Neural crest cell (in vitro differentiated cells): ENCODE data around the gene VPS26A. TPM values are rescaled to one million over a fixed set of nuclear protein-coding genes. Genes with fewer than 3 reads are reported as not detected.

ENCODE experiments used
- DNase-seq: peaks from one replicate; pipeline ENCODE4 v3.0.0; 2021; ENCODE audit warnings: low read depth, mixed read lengths, low spot score
- H3K27ac Mint-ChIP-seq: one replicate; pipeline ENCODE4 v1.8.0; 2021; ENCODE audit warnings: mild to moderate bottlenecking, mixed read lengths; ENCODE audit not compliant: unreplicated experiment
- H3K27me3 Mint-ChIP-seq: 2 replicates; pipeline ENCODE4 v1.8.0; 2021; ENCODE audit warnings: low read depth, mild to moderate bottlenecking, mixed read lengths
- H3K36me3 Mint-ChIP-seq: 2 replicates; pipeline ENCODE4 v1.8.0; 2021; ENCODE audit warnings: low read depth, mild to moderate bottlenecking, mixed read lengths
- H3K4me1 Mint-ChIP-seq: 2 replicates; pipeline ENCODE4 v1.8.0; 2021; ENCODE audit warnings: mixed read lengths
- H3K4me3 Mint-ChIP-seq: one replicate; pipeline ENCODE4 v1.8.0; 2021; ENCODE audit warnings: mild to moderate bottlenecking, mixed read lengths
- H3K9me3 Mint-ChIP-seq: 2 replicates; pipeline ENCODE4 v1.8.0; 2021; ENCODE audit warnings: mixed read lengths
- CTCF ChIP-seq: fragments of 200-600 bp; sonication (generic); conservative IDR thresholded peaks from 2 replicates; pipeline ENCODE4 v1.5.0; 2021; ENCODE audit warnings: antibody characterized with exemption, mild to moderate bottlenecking
- total RNA-seq: library from RNA; stranded (reverse); gene quantifications from 2 replicates; pipeline ENCODE4 v1.2.1, GENCODE V29; 2021

Gene VPS26A
- total RNA-seq, 1 donor from 2014 or later: 63.2 TPM

GRCh38 chr10:69142983-69143382 is 19.0 kb downstream of the VPS26A start:
- no peak for TF ChIP-seq CTCF
- no peak overlapping the region for H3K27ac Mint-ChIP-seq
- H3K4me3 Mint-ChIP-seq: no peak overlapping the region
- DNase-seq: no peak
- H3K27me3 Mint-ChIP-seq: no peaks in the 10 kb centered on the region
- no peaks in the 10 kb centered on the region for H3K9me3 Mint-ChIP-seq
- no peaks in the 10 kb centered on the region for H3K4me1 Mint-ChIP-seq
- peaks cover 2% of the 10 kb centered on the region for H3K36me3 Mint-ChIP-seq

- H3K27ac Mint-ChIP-seq: no peak overlapping the region
- no peak overlapping the region for H3K4me3 Mint-ChIP-seq
- no peaks in the 10 kb centered on the region for H3K9me3 Mint-ChIP-seq
- no peaks in the 10 kb centered on the region for H3K27me3 Mint-ChIP-seq
- DNase-seq: no peak
- TF ChIP-seq CTCF: no peak
- H3K4me1 Mint-ChIP-seq: no peaks in the 10 kb centered on the region
- peaks cover 2% of the 10 kb centered on the region for H3K36me3 Mint-ChIP-seq
Observed at GRCh38 chr10:69145329-69145728, 21.4 kb downstream of the VPS26A start.

GRCh38 chr10:69145864-69146263 is 21.9 kb downstream of the VPS26A start:
- Mint-ChIP-seq H3K4me3 (no peak overlapping the region), H3K27ac (no peak overlapping the region), H3K36me3 (peaks cover 2% of the 10 kb centered on the region), H3K4me1 (no peaks in the 10 kb centered on the region), H3K9me3 (no peaks in the 10 kb centered on the region), H3K27me3 (no peaks in the 10 kb centered on the region)
- TF ChIP-seq CTCF: no peak
- no peak for DNase-seq

- Mint-ChIP-seq H3K4me1 (no peaks in the 10 kb centered on the region), H3K9me3 (no peaks in the 10 kb centered on the region)
Observed at GRCh38 chr10:69146759-69147158, 22.8 kb downstream of the VPS26A start.

GRCh38 chr10:69151984-69152383 is 28.0 kb downstream of the VPS26A start:
- Mint-ChIP-seq H3K27ac (no peak overlapping the region), H3K4me3 (no peak overlapping the region), H3K36me3 (no peaks in the 10 kb centered on the region), H3K4me1 (no peaks in the 10 kb centered on the region), H3K27me3 (no peaks in the 10 kb centered on the region), H3K9me3 (no peaks in the 10 kb centered on the region)
- no peak for TF ChIP-seq CTCF
- no peak for DNase-seq

More at GRCh38 chr10:69146759-69147158, 22.8 kb downstream of the VPS26A start:
- Mint-ChIP-seq H3K4me3 (no peak overlapping the region), H3K27me3 (no peaks in the 10 kb centered on the region), H3K36me3 (no peaks in the 10 kb centered on the region), H3K27ac (no peak overlapping the region)
- no peak for TF ChIP-seq CTCF
- no peak for DNase-seq

GRCh38 chr10:69153227-69153626 is 29.2 kb downstream of the VPS26A start:
- no peak overlapping the region for H3K4me3 Mint-ChIP-seq
- no peak for TF ChIP-seq CTCF
- no peaks in the 10 kb centered on the region for H3K36me3 Mint-ChIP-seq
- H3K27me3 Mint-ChIP-seq: no peaks in the 10 kb centered on the region
- H3K9me3 Mint-ChIP-seq: no peaks in the 10 kb centered on the region
- H3K4me1 Mint-ChIP-seq: no peaks in the 10 kb centered on the region
- H3K27ac Mint-ChIP-seq: no peak overlapping the region
- DNase-seq: no peak
